HG03442 (cell line): ENCODE data around the gene SLC41A3.
A peak's percentile ranks its signal among the peaks of the same experiment; 100 is the strongest.
"Not testable (repeated sequence)": the region's sequence is repeated elsewhere in the genome, so short reads cannot be mapped to it uniquely, and the experiment has no call there.

Experiments
- ATAC-seq: cut with Tn5 transposase; IDR thresholded peaks from one replicate; pipeline ENCODE4 v1.9.1; 2021; ENCODE audit warnings: mild to moderate bottlenecking, moderate library complexity; ENCODE audit not compliant: unreplicated experiment

SLC41A3 gene

GRCh38 chr3:126008219-126008618 lies 75.7 kb downstream of the SLC41A3 start:
- ATAC-seq: no peak

GRCh38 chr3:126005951-126006350 lies 78.0 kb downstream of the SLC41A3 start:
- ATAC-seq: no peak

GRCh38 chr3:126004692-126005091 lies 79.2 kb downstream of the SLC41A3 start:
- no peak for ATAC-seq

- no peak for ATAC-seq
Measured at GRCh38 chr3:126004217-126004616, 79.7 kb downstream of the SLC41A3 start.

GRCh38 chr3:126003447-126004190 lies 80.3 kb downstream of the SLC41A3 start:
- no peak for ATAC-seq

GRCh38 chr3:126002189-126002588 lies 81.7 kb downstream of the SLC41A3 start:
- ATAC-seq: no peak

- ATAC-seq: not testable (repeated sequence)
Measured at GRCh38 chr3:125996751-125997150, 87.2 kb downstream of the SLC41A3 start.

GRCh38 chr3:125990253-125990970 lies 93.5 kb downstream of the SLC41A3 start:
- ATAC-seq: peak; percentile 84

GRCh38 chr3:125984951-125985350 lies 99.0 kb downstream of the SLC41A3 start:
- not testable (repeated sequence) for ATAC-seq

- ATAC-seq: not testable (repeated sequence)
Measured at GRCh38 chr3:125977104-125977503, 106.8 kb downstream of the SLC41A3 start.

- not testable (repeated sequence) for ATAC-seq
Measured at GRCh38 chr3:125976003-125976390, 107.9 kb downstream of the SLC41A3 start.

GRCh38 chr3:125975245-125976002 lies 108.5 kb downstream of the SLC41A3 start:
- not testable (repeated sequence) for ATAC-seq

GRCh38 chr3:125971997-125972944 lies 111.7 kb downstream of the SLC41A3 start:
- not testable (repeated sequence) for ATAC-seq

GRCh38 chr3:125968701-125969592 lies 115.0 kb downstream of the SLC41A3 start, which contains the start of gene ROPN1B:
Gene ROPN1B, plus strand, starts transcription at chr3:125969178. Its CDS starts 2,877 bp downstream, at chr3:125972055.
- not testable (repeated sequence) for ATAC-seq

GRCh38 chr3:125968121-125968520 lies 115.8 kb downstream of the SLC41A3 start:
- not testable (repeated sequence) for ATAC-seq

GRCh38 chr3:125967156-125967555 lies 116.8 kb downstream of the SLC41A3 start:
- ATAC-seq: no peak

- ATAC-seq: no peak
Measured at GRCh38 chr3:125965505-125965904, 118.4 kb downstream of the SLC41A3 start.

GRCh38 chr3:125963834-125964233 lies 120.1 kb downstream of the SLC41A3 start:
- not testable (repeated sequence) for ATAC-seq

GRCh38 chr3:125961289-125961589 lies 122.7 kb downstream of the SLC41A3 start:
- no peak for ATAC-seq
